HEK293T (cell line): Measurements from ENCODE around the gene HELB.

ENCODE experiments used
- ARNT ChIP-seq: fragments of 450-650 bp; IDR thresholded peaks from 2 replicates; pipeline ENCODE4 v1.6.1; 2017; ENCODE audit warnings: mild to moderate bottlenecking
- ELF4 ChIP-seq: fragments of 450-650 bp; IDR thresholded peaks from 2 replicates; pipeline ENCODE4 v1.6.1; 2017; ENCODE audit warnings: antibody characterized with exemption
- FOXA1 ChIP-seq: fragments of 450-650 bp; IDR thresholded peaks from 2 replicates; pipeline ENCODE4 v1.6.1; 2016; ENCODE audit warnings: mild to moderate bottlenecking
- FOXM1 ChIP-seq: fragments of 450-650 bp; IDR thresholded peaks from 2 replicates; pipeline ENCODE4 v1.6.1; 2017; ENCODE audit warnings: mild to moderate bottlenecking, borderline replicate concordance
- L3MBTL2 ChIP-seq: fragments of 450-650 bp; conservative IDR thresholded peaks from 2 replicates; pipeline ENCODE4 v1.6.1; 2016; ENCODE audit warnings: mild to moderate bottlenecking
- SP1 ChIP-seq: fragments of 450-650 bp; IDR thresholded peaks from 2 replicates; pipeline ENCODE4 v1.6.1; 2017
- SUZ12 ChIP-seq: fragments of 450-650 bp; IDR thresholded peaks from 2 replicates; pipeline ENCODE4 v1.6.1; 2016; ENCODE audit warnings: mild to moderate bottlenecking
- TARDBP ChIP-seq: fragments of 450-650 bp; IDR thresholded peaks from 2 replicates; pipeline ENCODE4 v1.6.1; 2016

DNA sequence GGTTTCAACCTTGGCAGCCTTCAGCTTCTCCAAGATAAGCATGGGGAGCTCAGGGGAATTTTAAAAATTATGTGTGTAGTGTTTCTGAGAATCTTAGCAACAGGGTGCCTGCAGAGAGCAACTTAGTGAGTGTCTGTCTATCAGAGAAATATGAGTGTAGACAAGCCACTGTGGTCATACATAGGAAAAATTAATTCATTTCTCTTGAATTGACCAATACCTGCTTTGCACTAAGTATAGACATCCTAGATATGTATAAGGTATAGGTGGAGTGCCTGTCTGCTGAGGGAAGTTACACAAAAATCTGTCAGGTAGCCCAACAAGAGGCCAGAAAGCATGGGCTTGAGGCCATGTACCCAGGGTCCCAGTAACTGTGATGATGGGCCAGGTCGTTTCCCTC is 20.7 kb downstream of the HELB start:
- TF ChIP-seq SUZ12 (no peak), TARDBP (no peak), ELF4 (no peak), FOXA1 (no peak), SP1 (no peak), L3MBTL2 (no peak), ARNT (no peak), FOXM1 (no peak)
